Measurements from ENCODE around the gene STAB1. TPM values are rescaled to one million over a fixed set of nuclear protein-coding genes. Genes with fewer than 3 reads are reported as not detected.

Gene STAB1
- total RNA-seq, 2 experiments from 2014 or later: not detected

DNA sequence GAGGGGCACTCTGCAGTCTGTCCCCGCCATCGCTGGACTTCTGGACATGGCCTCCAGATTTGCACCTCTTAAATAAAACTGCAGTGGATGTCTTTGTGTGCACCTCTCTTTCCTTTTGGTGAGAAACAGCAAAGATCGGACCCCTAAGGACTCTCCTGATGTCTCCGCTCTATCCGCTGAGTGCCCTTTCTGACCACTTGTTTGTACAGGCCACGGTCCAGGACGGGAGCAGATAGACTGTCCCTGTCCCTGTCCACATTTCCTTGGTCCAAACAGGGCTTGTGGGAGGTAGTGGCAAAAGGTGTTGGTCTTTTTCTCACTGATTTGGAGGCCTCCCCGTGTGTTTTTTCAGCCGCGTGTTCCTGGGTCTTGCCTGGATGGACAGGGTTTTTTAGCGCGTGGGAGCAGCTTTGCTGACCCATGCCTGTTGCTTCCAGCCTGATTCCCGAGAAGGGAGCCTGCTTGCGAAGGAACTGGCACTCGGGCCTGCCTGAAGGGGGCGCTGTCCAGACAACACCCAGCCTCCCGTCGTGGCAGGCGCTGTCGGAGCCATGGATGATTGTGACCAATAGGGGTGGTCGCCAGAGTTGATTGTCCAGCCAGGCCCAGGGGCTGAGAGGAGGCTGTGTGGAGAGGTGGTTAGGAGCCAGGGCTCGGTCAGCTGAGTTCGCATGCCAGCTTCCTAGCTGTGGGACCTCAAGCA lies 13.2 kb upstream of the STAB1 start:
- POLR2A ChIA-PET: no interaction called here
- CTCF ChIA-PET: interaction anchor here (0.5 to 1.1 kb wide), 4 partner anchors 13 to 290 kb away, joined by 3 to 4 read pairs (median 3); no protein-coding TSS in a partner anchor

DNA sequence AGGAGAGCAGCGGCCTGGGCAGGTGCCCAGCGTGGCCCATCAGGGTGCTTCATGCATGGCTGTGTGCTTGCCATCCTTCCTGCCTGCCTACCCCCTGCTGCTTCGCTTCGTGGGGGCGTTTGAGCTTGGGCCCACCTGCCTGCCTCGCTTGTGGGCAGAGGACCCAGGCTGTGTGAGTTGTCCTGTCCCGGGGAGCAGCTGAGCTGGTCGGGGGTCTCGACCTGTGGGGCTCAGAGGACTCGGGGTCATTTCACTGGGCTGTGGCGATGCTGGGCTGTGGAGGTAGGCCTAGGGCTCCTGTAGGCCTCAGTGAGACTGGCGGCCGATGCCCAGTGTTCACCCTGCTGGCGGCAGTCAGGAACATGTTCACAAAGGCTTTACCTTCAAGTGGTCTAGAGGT lies 12.1 kb upstream of the STAB1 start:
- CTCF ChIA-PET: interaction anchor here (1.1 kb wide), 1 partner anchor 14 kb away, joined by 3 read pairs; no protein-coding TSS in a partner anchor
- POLR2A ChIA-PET: no interaction called here

DNA sequence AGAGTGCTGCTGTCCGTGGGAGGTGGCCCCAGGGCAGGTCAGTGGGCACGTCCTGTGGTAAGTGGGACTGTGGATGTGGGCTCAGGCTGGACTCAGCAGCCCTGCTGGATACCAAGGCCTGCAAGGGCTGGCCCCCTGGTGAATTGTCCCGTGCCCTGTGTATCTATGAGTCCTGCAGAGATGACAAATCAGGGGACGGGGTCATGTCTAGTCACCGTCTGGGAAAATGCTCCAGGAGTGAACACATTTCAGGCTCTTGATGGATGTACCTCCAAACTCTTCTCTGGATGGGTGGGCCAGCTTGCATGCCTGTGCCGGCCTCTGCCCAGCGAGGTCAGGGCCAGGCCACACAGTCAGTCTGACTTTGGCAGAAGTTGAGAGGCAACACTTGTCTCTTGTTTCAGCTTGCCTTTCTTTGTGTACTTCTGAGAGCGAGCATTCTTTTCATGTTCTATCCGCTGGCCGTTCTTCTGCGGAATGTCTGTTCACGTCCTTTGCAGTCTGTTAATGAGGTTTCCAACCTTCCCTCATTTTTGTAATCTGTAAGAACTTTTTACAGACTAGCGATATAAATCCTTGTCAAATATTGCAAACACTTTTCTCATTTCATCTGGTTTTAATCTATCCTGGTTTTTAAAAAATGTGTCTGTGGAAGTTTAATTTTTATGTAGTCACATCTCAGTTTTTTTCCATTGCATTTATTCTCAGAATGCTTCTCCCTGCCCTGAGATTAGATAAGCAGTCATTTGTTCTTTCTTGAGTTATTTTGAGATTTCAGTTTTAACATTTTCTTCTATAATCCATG lies 11.4 kb upstream of the STAB1 start:
- ChIA-PET POLR2A (no interaction called here), CTCF (no interaction called here)

DNA sequence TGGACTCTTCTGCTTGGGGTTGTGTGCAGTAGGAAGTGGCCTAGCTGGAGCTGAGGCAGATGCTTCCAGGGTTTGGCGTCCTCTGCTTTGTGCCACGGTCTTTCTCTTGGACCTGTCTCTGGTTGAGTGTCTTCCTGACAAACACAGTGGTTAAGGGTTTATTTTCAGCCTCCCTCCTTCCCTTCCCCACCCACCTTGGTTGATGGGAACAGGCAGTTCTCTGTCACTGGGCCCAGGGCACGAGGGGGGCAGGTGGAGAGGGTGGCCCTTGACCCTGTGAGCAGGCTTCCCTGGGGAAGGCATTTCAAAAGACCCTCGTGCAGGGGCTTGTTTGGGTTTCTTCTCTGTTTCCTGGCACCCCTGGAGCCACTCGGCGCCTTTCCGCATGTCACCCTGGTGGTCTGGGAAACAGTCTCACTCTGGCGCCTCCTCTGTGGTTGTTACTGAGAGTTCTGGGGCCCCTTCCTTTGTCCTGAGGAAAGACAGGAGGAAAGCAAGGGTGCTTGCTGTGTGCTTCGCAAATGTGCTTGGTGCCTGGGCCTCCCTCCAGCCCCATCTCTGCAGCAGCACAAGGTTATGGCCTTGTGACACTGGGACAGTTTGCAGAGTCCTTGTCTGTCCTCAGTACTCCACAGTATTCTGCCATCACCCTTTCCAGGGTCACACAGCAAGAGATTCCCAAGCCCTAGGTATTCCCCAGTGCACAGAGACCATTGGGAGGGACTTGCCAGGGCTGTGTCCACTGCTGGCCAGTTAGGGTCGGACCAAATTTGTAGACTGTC lies 10.3 kb upstream of the STAB1 start:
- CTCF ChIA-PET: no interaction called here
- POLR2A ChIA-PET: no interaction called here

DNA sequence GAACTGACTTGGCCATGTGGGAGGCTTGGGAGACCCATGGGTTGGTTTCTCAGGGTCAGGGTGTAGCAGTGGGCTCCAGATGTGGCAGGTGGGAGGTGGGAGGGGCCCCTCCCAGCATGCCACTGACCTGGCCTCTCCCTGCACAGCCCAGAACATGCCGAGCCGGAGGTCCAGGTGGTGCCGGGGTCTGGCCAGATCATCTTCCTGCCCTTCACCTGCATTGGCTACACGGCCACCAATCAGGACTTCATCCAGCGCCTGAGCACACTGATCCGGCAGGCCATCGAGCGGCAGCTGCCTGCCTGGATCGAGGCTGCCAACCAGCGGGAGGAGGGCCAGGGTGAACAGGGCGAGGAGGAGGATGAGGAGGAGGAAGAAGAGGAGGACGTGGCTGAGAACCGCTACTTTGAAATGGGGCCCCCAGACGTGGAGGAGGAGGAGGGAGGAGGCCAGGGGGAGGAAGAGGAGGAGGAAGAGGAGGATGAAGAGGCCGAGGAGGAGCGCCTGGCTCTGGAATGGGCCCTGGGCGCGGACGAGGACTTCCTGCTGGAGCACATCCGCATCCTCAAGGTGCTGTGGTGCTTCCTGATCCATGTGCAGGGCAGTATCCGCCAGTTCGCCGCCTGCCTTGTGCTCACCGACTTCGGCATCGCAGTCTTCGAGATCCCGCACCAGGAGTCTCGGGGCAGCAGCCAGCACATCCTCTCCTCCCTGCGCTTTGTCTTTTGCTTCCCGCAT lies 7.9 kb upstream of the STAB1 start:
- CTCF ChIA-PET: no interaction called here
- POLR2A ChIA-PET: no interaction called here

DNA sequence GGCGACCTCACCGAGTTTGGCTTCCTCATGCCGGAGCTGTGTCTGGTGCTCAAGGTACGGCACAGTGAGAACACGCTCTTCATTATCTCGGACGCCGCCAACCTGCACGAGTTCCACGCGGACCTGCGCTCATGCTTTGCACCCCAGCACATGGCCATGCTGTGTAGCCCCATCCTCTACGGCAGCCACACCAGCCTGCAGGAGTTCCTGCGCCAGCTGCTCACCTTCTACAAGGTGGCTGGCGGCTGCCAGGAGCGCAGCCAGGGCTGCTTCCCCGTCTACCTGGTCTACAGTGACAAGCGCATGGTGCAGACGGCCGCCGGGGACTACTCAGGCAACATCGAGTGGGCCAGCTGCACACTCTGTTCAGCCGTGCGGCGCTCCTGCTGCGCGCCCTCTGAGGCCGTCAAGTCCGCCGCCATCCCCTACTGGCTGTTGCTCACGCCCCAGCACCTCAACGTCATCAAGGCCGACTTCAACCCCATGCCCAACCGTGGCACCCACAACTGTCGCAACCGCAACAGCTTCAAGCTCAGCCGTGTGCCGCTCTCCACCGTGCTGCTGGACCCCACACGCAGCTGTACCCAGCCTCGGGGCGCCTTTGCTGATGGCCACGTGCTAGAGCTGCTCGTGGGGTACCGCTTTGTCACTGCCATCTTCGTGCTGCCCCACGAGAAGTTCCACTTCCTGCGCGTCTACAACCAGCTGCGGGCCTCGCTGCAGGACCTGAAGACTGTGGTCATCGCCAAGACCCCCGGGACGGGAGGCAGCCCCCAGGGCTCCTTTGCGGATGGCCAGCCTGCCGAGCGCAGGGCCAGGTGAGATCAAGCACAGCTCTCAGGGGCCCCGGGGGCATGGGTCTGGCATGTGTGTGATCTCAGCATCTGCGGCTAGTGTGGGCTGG lies 7.1 kb upstream of the STAB1 start:
- POLR2A ChIA-PET: no interaction called here
- CTCF ChIA-PET: interaction anchor here (1.3 kb wide), 1 partner anchor 137 kb away, joined by 3 read pairs; no protein-coding TSS in a partner anchor

DNA sequence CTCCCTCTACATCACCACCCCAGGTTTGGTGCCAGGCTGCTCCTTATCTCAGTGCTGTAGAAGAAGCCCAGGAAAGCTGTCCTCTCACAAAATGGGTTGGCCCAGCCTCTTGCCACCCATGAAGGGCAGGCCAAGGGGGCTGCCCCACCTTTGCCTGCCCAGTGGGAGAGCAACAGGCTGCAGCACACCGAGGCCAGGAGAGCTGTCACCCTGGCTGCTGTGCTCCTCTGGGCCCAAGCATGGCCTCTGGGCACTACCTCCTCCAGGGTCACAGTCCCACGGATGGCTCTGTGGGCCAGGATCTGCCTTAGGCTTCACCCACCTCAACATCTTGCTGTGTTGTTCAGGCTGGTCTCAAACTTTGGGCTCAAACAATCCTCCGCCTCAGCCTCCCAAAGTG lies 6.4 kb upstream of the STAB1 start:
- POLR2A ChIA-PET: no interaction called here
- CTCF ChIA-PET: interaction anchor here (1.3 kb wide), 1 partner anchor 138 kb away, joined by 3 read pairs; no protein-coding TSS in a partner anchor

DNA sequence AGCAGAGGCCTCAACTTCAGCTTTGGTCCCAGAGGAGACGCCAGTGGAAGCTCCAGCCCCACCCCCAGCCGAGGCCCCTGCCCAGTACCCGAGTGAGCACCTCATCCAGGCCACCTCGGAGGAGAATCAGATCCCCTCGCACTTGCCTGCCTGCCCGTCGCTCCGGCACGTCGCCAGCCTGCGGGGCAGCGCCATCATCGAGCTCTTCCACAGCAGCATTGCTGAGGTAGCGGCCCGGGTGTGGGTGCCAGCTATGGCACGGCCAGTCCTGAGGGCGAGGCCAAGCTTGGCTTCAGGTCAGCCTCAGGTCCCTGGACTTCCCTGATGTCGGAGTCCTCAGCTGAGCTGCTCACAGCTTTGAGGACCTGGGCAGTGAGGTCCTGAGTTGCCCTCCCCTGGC lies 5.7 kb upstream of the STAB1 start:
- POLR2A ChIA-PET: no interaction called here
- CTCF ChIA-PET: interaction anchor here (0.9 to 1.3 kb wide), 2 partner anchors 77 to 138 kb away, joined by 3 read pairs; no protein-coding TSS in a partner anchor

DNA sequence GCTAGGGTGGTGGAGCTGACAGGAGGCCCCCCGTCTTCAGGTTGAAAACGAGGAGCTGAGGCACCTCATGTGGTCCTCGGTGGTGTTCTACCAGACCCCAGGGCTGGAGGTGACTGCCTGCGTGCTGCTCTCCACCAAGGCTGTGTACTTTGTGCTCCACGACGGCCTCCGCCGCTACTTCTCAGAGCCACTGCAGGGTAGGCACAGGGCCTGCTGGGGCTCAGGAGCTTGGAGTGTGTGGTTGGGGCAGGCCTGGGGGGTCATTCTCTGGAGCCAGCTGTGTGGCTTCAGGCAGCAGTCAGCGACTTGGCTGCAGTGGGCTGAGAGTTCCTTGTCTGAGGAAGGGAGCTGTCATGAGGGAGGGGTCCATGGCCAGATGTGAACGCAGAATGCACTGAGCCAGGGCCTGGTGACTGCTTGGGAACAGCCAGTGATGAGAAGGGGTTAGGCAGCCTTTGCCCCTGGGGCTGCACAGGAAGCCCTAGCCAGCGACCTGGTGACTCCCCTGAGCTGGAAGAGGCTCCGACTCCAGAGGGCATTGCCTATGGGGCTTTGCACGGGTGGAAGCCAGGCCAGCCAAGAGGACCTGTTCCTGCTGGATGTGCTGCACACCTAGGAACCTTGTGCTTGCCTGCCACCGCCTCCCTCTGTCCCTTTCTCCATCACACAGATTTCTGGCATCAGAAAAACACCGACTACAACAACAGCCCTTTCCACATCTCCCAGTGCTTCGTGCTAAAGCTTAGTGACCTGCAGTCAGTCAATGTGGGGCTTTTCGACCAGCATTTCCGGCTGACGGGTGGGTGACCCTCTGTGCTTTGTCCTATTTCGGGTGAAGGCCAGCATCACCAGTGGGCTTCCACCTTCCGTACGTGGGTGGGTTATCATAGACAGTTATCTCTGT lies 4.9 kb upstream of the STAB1 start:
- POLR2A ChIA-PET: interaction anchor here (0.6 kb wide), 1 partner anchor 11 kb away, joined by 3 read pairs; no protein-coding TSS in a partner anchor
- CTCF ChIA-PET: interaction anchor here (0.9 kb wide), 2 partner anchors 22 to 78 kb away, joined by 3 read pairs; no protein-coding TSS in a partner anchor

DNA sequence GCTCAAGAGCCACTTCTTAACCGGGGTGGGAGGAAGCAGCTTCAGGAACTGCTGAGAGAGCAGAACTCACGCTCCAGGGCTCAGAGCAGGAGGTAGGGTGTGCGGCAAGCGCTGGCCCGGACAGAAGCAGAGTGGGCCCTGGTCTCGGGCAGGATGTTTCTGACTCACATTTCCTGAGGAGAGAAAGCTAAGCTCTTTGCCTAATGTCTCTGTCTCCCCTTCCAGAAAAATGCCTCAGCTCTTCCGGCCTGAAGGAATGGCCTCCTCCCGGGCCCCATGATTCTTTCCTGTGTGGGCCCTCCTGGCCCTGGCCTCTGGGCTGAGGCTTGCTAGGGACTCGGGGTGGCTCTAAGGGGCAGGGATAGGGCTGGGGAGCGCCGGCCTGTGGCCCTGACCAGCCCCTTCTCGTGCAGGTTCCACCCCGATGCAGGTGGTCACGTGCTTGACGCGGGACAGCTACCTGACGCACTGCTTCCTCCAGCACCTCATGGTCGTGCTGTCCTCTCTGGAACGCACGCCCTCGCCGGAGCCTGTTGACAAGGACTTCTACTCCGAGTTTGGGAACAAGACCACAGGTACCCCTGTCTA lies 4.1 kb upstream of the STAB1 start:
- ChIA-PET POLR2A (interaction anchor here (0.6 kb wide), 1 partner anchor 12 kb away, joined by 3 read pairs; no protein-coding TSS in a partner anchor), CTCF (interaction anchor here (0.9 kb wide), 1 partner anchor 21 kb away, joined by 3 read pairs; no protein-coding TSS in a partner anchor)

DNA sequence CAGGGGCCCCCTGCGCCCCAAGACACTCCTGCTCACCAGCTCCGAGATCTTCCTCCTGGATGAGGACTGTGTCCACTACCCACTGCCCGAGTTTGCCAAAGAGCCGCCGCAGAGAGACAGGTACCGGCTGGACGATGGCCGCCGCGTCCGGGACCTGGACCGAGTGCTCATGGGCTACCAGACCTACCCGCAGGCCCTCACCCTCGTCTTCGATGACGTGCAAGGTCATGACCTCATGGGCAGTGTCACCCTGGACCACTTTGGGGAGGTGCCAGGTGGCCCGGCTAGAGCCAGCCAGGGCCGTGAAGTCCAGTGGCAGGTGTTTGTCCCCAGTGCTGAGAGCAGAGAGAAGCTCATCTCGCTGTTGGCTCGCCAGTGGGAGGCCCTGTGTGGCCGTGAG lies 3.1 kb upstream of the STAB1 start:
- CTCF ChIA-PET: no interaction called here

DNA sequence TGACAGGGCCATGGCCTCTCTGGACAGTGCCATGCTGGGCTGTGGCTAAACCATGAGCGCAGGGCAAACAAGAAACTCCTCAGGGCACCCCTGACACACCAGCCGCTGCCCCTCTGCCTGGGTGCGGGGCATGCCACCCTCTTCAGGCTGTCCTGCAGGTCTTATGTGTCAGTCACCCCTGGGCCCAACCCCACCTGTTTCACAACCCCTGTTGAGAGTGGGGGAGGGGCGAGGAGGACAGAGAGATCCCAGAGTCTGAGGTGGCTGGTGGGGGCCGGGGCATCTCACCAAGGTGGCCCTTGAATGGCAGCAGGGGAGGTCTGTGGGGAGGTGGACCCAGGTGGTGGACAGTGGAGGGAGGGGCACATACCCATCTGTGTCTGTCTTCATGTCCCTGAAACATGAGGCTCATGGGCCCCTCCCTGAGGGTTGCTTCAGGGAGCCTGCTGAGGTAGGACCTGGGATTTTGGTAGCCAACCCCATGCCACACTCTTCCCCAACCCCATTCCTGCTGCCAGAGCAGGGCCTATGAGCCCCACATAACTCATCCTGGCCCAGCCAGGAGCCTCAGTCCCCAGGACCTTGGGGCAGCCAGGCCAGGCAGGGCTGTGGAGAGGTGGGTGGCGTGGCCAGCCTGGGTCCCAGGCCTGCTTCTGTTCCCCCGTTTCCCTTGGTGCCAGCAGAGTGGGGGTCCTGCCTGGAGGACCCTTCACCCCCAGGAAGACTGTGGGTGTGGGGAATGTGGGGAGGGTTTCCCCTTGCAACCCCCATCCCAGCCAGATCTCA lies 1.7 kb upstream of the STAB1 start:
- CTCF ChIA-PET: no interaction called here
- POLR2A ChIA-PET: no interaction called here

More for the DNA sequence above, 3.1 kb upstream of the STAB1 start:
- POLR2A ChIA-PET: no interaction called here

DNA sequence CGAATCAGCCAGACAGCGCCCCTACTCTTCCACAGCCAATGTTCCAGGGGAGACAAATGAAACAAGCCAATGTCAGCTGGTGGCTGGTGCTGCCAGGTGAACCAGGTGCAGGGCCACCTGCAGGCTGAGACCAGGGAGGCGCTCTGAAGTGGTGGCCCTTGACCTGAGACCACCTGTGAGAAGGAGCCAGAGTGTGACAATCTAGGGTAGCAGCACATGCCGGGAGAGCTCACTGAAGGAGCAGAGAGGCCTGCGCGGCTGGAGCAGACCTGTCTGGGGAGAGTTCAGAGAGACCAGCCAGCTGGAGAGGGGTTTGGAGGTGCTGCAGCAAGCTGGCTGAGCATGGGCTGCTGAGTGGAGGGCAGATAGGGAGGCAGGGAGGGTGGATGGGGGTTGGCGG lies 693 bp upstream of the STAB1 start:
- ChIA-PET CTCF (no interaction called here), POLR2A (interaction anchor here (0.6 kb wide), 1 partner anchor 15 kb away, joined by 6 read pairs; no protein-coding TSS in a partner anchor)

DNA sequence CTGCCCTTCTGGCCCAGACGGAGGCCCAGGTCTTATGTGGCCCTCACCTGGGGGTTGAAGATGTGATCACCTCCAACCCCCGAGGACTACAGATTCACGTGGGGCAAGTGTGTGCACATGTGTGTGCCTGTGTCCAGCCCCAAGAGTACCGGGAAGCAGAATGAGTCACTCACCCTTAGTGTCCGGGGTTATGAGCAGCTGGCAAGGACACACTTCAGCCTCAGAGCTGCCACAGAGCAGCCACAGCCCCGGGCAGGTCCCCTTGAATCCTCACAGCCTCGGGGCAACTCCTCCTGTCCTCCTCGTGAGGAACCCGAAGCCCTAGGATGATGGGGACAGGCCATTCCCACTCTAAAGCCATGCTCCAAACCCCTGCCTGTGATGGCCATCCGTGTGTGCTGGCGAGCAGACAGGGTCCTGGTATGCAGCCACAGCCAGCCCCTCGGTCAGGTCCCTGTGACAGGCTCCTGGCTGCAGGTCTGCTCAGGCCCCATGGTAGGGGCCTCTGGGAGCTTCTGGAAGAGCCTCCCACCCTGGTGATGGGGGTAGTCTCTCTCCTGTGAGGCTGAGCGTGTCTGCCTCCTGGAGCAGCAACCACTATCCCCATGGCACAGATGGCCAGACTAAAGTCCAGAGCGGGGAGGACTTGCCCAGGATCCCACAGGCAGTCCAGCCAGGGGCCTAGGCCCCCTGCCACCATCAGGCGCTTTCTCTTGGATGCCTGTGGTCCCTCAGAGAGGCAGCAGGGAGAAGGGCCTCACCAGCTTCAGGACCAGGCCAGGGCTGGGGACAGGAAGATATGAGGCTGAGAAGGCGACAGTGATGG lies 852 bp downstream of the STAB1 start:
- CTCF ChIA-PET: interaction anchor here (1.1 kb wide), 1 partner anchor 198 kb away, joined by 3 read pairs; no protein-coding TSS in a partner anchor
- POLR2A ChIA-PET: no interaction called here
